HepG2 (cell line): ENCODE data around the gene COPB2. TPM values are rescaled to one million over a fixed set of nuclear protein-coding genes. Genes with fewer than 3 reads are reported as not detected.

Experiments
- ATAC-seq: fragments of 200-7000 bp; cut with Tn5 transposase; 3 replicates; pipeline ENCODE4 v1.9.1; 2020; ENCODE audit warnings: mild to moderate bottlenecking, moderate library complexity
- BruUV-seq: library from RNA; stranded (reverse); fragments of 400-500 nt; replicated peaks from 2 replicates; lab custom pipeline; 2021; lab: Mats Ljungman, UMichigan
- CTCF ChIA-PET: fragments of 300-600 bp; formaldehyde crosslinking; extraction: SDS; loops from one replicate; lab custom pipeline; 2021; ENCODE audit warnings: low total read pairs, inconsistent platforms, low intra/inter-chr PET ratio; lab: Yijun Ruan, JAX
- POLR2A ChIA-PET: fragments of 350-600 bp; sonication (Branson Sonifier 250); formaldehyde crosslinking; loops from one replicate; lab custom pipeline; 2020; ENCODE audit warnings: antibody characterized with exemption, inconsistent platforms; lab: Yijun Ruan, JAX
- DNase-seq: peaks from one replicate; pipeline ENCODE4 v3.0.0-alpha.2; 2015; ENCODE audit warnings: low spot score
- FAIRE-seq: peaks from 3 replicates; lab custom pipeline; 2011; peaks lifted over from hg19 to GRCh38; lab: Jason Lieb, UNC
- H2AFZ ChIP-seq: one replicate; pipeline ENCODE4 v1.6.1; 2011; ENCODE audit warnings: low read length, inconsistent platforms
- H3K27ac ChIP-seq: fragments of 300-600 bp; 3 replicates; pipeline ENCODE4 v1.8.0; 2011; ENCODE audit warnings: mixed run types, mild to moderate bottlenecking, mixed read lengths, low read length, inconsistent platforms; ENCODE audit not compliant: insufficient read depth; ENCODE audit errors: extremely low read length
- H3K27me3 ChIP-seq, 2 experiments: fragments of 200-600 bp in 1 of 2; 2 replicates in 1 of 2; 3 replicates in 1 of 2; pipeline versions ENCODE4 v1.6.0 to v1.8.0; 2011; ENCODE audit warnings: low read length in 2 of 2, mild to moderate bottlenecking in 2 of 2, moderate library complexity in 2 of 2, inconsistent platforms in 1 of 2; ENCODE audit not compliant: insufficient read depth in 2 of 2, control insufficient read depth in 1 of 2
- H3K36me3 ChIP-seq, 2 experiments: fragments of 200-600 bp in 1 of 2; replicated peaks in 1 of 2; 2 replicates in 1 of 2; 3 replicates in 1 of 2; pipeline versions ENCODE4 v1.5.1 to v1.8.0; 2011; ENCODE audit warnings: low read length in 2 of 2, inconsistent platforms in 1 of 2; ENCODE audit not compliant: insufficient read depth in 2 of 2, control insufficient read depth in 1 of 2
- H3K4me1 ChIP-seq: 2 replicates; pipeline ENCODE4 v1.5.1; 2012; ENCODE audit warnings: low read length, inconsistent platforms; ENCODE audit not compliant: insufficient read depth
- H3K4me2 ChIP-seq: 2 replicates; pipeline ENCODE4 v1.6.0; 2011; ENCODE audit warnings: low read depth, low read length, inconsistent platforms
- H3K4me3 ChIP-seq, 3 experiments: fragments of 200-600 bp in 1 of 3; sonication (generic), shearing (Covaris generic) in 1 of 3; replicated peaks in 1 of 3; 2 replicates each; pipeline ENCODE4 v1.5.1; 2011 to 2016; ENCODE audit warnings: low read length in 3 of 3, inconsistent platforms in 2 of 3, low read depth in 2 of 3, mild to moderate bottlenecking in 2 of 3, control low read depth in 1 of 3, mixed read lengths in 1 of 3; ENCODE audit not compliant: insufficient read depth in 1 of 3
- H3K79me2 ChIP-seq: one replicate; pipeline ENCODE4 v1.6.1; 2011; ENCODE audit warnings: low read length, inconsistent platforms; ENCODE audit not compliant: insufficient read depth
- H3K9ac ChIP-seq: 2 replicates; pipeline ENCODE4 v1.6.0; 2011; ENCODE audit warnings: mild to moderate bottlenecking, low read depth, low read length, inconsistent platforms; ENCODE audit not compliant: insufficient read depth
- H3K9me3 ChIP-seq: 2 replicates; pipeline ENCODE4 v1.5.1; 2012; ENCODE audit warnings: mild to moderate bottlenecking, low read length
- H4K20me1 ChIP-seq: 2 replicates; pipeline ENCODE4 v1.6.0; 2011; ENCODE audit warnings: inconsistent platforms, mild to moderate bottlenecking, low read length, moderate library complexity; ENCODE audit not compliant: insufficient read depth
- CEBPB ChIP-seq: IDR thresholded peaks from 2 replicates; pipeline ENCODE4 v1.6.1; 2011; ENCODE audit warnings: low read depth, low read length, improper control_type of control experiment, borderline replicate concordance
- HNRNPK ChIP-seq: fragments of 200-400 bp; formaldehyde crosslinking; IDR thresholded peaks from 2 replicates; pipeline ENCODE4 v1.6.1; 2018; ENCODE audit warnings: low read length, low read depth, moderate library complexity, mild to moderate bottlenecking; ENCODE audit not compliant: poor library complexity, severe bottlenecking
- PRDM4 ChIP-seq: sonication (generic); formaldehyde crosslinking; IDR thresholded peaks from 2 replicates; pipeline ENCODE4 v1.9.0; 2021; ENCODE audit warnings: missing genetic modification reagents, borderline replicate concordance
- SALL2 ChIP-seq: sonication (generic); formaldehyde crosslinking; IDR thresholded peaks from 2 replicates; pipeline ENCODE4 v1.8.1; 2023; ENCODE audit warnings: mild to moderate bottlenecking, missing genetic modification reagents, inconsistent platforms
- SKIL ChIP-seq: sonication (generic); formaldehyde crosslinking; IDR thresholded peaks from 2 replicates; pipeline ENCODE4 v1.8.0; 2022; ENCODE audit warnings: missing genetic modification reagents, mild to moderate bottlenecking, moderate library complexity, borderline replicate concordance
- in situ Hi-C: cut with HindIII; loops from 2 replicates; pipeline ENCODE4 v1.10.0; 2017; ENCODE audit warnings: low pct_unique_long_range_greater_than_20kb; ENCODE audit not compliant: extremely low pct_ligation_motif_present
- intact Hi-C: fragments of 100-400 bp; cut with micrococcal nuclease; formaldehyde crosslinking; loops from one replicate; pipeline ENCODE4 v1.10.0; 2022; ENCODE audit not compliant: unreplicated experiment
- polyA plus RNA-seq, 8 experiments: library from polyadenylated mRNA; depleted of rRNA in 3 of 8; stranded (reverse) in 7 of 8; unstranded in 1 of 8; fragments of >200 nt; fragmentation: Illumina TruSeq in 4 of 8; extraction: Trizol in 4 of 8; gene quantifications; 2 replicates each; pipeline versions ENCODE4 v1.2.1 to v1.2.3, GENCODE V29; 2011 to 2016; ENCODE audit warnings: low read depth in 4 of 8, missing spikeins in 1 of 8, mixed read lengths in 1 of 8; ENCODE audit not compliant: insufficient read depth in 1 of 8
- total RNA-seq, 5 experiments: library from RNA; depleted of rRNA; stranded (reverse); fragments of >200 nt; fragmentation: Illumina TruSeq; extraction: Trizol; gene quantifications; 2 replicates each; pipeline ENCODE4 v1.2.3, GENCODE V29; 2016; ENCODE audit warnings: low read depth in 1 of 5

COPB2 gene
- total and polyA plus RNA-seq, 2 of the 13 experiments (the other 11 are each of a cell fraction or from before 2014, with no cell fraction given), result 83.3 to 217 TPM

- BruUV-seq, result no TSS peak
- ChIA-PET CTCF (no interaction called here), POLR2A (no interaction called here)
- Histone ChIP-seq H3K9me3 (no peaks in the 10 kb centered on the region), H3K36me3 (peaks cover 0 to 6% of the 10 kb centered on the region in 2 experiments; a peak in 4 of 5 replicates), H3K27ac (no peak overlapping the region), H3K4me2 (no peak overlapping the region), H3K27me3 (no peaks in the 10 kb centered on the region; a peak in 1 of 5 replicates), H4K20me1 (no peaks in the 10 kb centered on the region), H3K79me2 (peaks cover 29% of the 10 kb centered on the region), H3K4me3 (no peak overlapping the region), H3K9ac (no peak overlapping the region), H3K4me1 (peaks cover 24% of the 10 kb centered on the region), H2AFZ (no peak overlapping the region)
- TF ChIP-seq HNRNPK, result no peak
- TF ChIP-seq SALL2, result no peak
- no peak for TF ChIP-seq SKIL
- TF ChIP-seq CEBPB, result peak; percentile 35; the same call in 1 of the 2 replicates
- DNase-seq (no peak), FAIRE-seq (no peak), ATAC-seq (no peak)
- in situ Hi-C loops, result no loop called here
- intact Hi-C loops, result no loop called here
These were observed 47.4 kb downstream of the COPB2 start for GRCh38 chr3:139342054-139342453.

- no TSS peak for BruUV-seq
- ChIA-PET CTCF (no interaction called here), POLR2A (no interaction called here)
- H3K4me2 ChIP-seq, result no peak overlapping the region
- no peak for DNase-seq
- no peaks in the 10 kb centered on the region for H3K9me3 ChIP-seq
- peaks cover 18% of the 10 kb centered on the region for H3K79me2 ChIP-seq
- no peak for FAIRE-seq
- H3K36me3 ChIP-seq, result no peaks in the 10 kb centered on the region
- no peak overlapping the region for H3K4me3 ChIP-seq
- TF ChIP-seq PRDM4 (CRISPR knock-in tag), result no peak
- TF ChIP-seq, all 625 proteins: peak for 0
- Histone ChIP-seq H3K27me3 (no peaks in the 10 kb centered on the region; a peak in 1 of 5 replicates), H3K9ac (no peak overlapping the region), H3K27ac (no peak overlapping the region), H3K4me1 (peaks cover 17% of the 10 kb centered on the region), H4K20me1 (no peaks in the 10 kb centered on the region), H2AFZ (no peak overlapping the region)
- no peak for ATAC-seq
- intact Hi-C loops, result no loop called here
- in situ Hi-C loops, result no loop called here
These were observed 48.7 kb downstream of the COPB2 start for GRCh38 chr3:139340784-139341183.
